Neural crest cell (in vitro differentiated cells): Measurements from ENCODE around the gene MTF2. TPM values are rescaled to one million over a fixed set of nuclear protein-coding genes. Genes with fewer than 3 reads are reported as not detected.

Experiments
- DNase-seq: peaks from one replicate; pipeline ENCODE4 v3.0.0; 2021; ENCODE audit warnings: low read depth, mixed read lengths, low spot score
- H3K27ac Mint-ChIP-seq: one replicate; pipeline ENCODE4 v1.8.0; 2021; ENCODE audit warnings: mild to moderate bottlenecking, mixed read lengths; ENCODE audit not compliant: unreplicated experiment
- H3K27me3 Mint-ChIP-seq: 2 replicates; pipeline ENCODE4 v1.8.0; 2021; ENCODE audit warnings: low read depth, mild to moderate bottlenecking, mixed read lengths
- H3K36me3 Mint-ChIP-seq: 2 replicates; pipeline ENCODE4 v1.8.0; 2021; ENCODE audit warnings: low read depth, mild to moderate bottlenecking, mixed read lengths
- H3K4me1 Mint-ChIP-seq: 2 replicates; pipeline ENCODE4 v1.8.0; 2021; ENCODE audit warnings: mixed read lengths
- H3K4me3 Mint-ChIP-seq: one replicate; pipeline ENCODE4 v1.8.0; 2021; ENCODE audit warnings: mild to moderate bottlenecking, mixed read lengths
- H3K9me3 Mint-ChIP-seq: 2 replicates; pipeline ENCODE4 v1.8.0; 2021; ENCODE audit warnings: mixed read lengths
- CTCF ChIP-seq: fragments of 200-600 bp; sonication (generic); conservative IDR thresholded peaks from 2 replicates; pipeline ENCODE4 v1.5.0; 2021; ENCODE audit warnings: antibody characterized with exemption, mild to moderate bottlenecking
- total RNA-seq: library from RNA; stranded (reverse); gene quantifications from 2 replicates; pipeline ENCODE4 v1.2.1, GENCODE V29; 2021

MTF2 gene
- total RNA-seq, 1 donor from 2014 or later, result 77.1 TPM

GRCh38 chr1:93140106-93140505 is 61.0 kb downstream of the MTF2 start:
- H3K27ac Mint-ChIP-seq, result peak overlapping the region; percentile 36
- H3K9me3 Mint-ChIP-seq, result no peaks in the 10 kb centered on the region
- no peak for TF ChIP-seq CTCF
- no peak for DNase-seq
- no peaks in the 10 kb centered on the region for H3K27me3 Mint-ChIP-seq
- peaks cover 11% of the 10 kb centered on the region for H3K36me3 Mint-ChIP-seq
- no peak overlapping the region for H3K4me3 Mint-ChIP-seq
- no peaks in the 10 kb centered on the region for H3K4me1 Mint-ChIP-seq

- H3K27ac Mint-ChIP-seq, result no peak overlapping the region
- no peaks in the 10 kb centered on the region for H3K9me3 Mint-ChIP-seq
- no peaks in the 10 kb centered on the region for H3K4me1 Mint-ChIP-seq
- no peak for TF ChIP-seq CTCF
- peaks cover 8% of the 10 kb centered on the region for H3K36me3 Mint-ChIP-seq
- H3K27me3 Mint-ChIP-seq, result no peaks in the 10 kb centered on the region
- DNase-seq, result no peak
- H3K4me3 Mint-ChIP-seq, result no peak overlapping the region
Observed at GRCh38 chr1:93142161-93142560, 63.1 kb downstream of the MTF2 start.

- Mint-ChIP-seq H3K4me1 (no peaks in the 10 kb centered on the region), H3K36me3 (peaks cover 11% of the 10 kb centered on the region), H3K27me3 (no peaks in the 10 kb centered on the region), H3K4me3 (no peak overlapping the region), H3K27ac (no peak overlapping the region), H3K9me3 (no peaks in the 10 kb centered on the region)
- DNase-seq, result no peak
- no peak for TF ChIP-seq CTCF
Observed at GRCh38 chr1:93143136-93143535, 64.1 kb downstream of the MTF2 start.

DNA sequence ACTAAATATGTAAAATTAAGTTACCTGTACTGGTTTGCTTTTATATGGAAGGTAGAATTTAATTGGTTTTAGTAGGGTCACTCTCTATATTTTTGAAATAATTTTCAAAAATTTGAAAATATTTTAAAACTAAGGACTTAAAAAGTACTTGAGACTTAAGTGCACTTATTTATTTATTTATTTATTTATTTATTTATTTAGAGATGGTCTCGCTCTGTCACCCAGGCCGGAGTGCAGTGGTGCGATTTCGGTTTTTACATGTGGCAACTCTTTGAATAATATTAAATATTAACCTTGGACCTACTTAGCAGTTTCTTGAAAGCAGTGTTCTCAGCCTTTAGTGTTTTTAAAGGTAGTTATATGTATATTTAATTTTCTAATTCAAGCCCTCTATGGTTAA is 64.7 kb downstream of the MTF2 start:
- no peak for DNase-seq
- peaks cover 10% of the 10 kb centered on the region for H3K36me3 Mint-ChIP-seq
- no peaks in the 10 kb centered on the region for H3K27me3 Mint-ChIP-seq
- H3K27ac Mint-ChIP-seq, result no peak overlapping the region
- no peaks in the 10 kb centered on the region for H3K9me3 Mint-ChIP-seq
- H3K4me3 Mint-ChIP-seq, result no peak overlapping the region
- TF ChIP-seq CTCF, result no peak
- H3K4me1 Mint-ChIP-seq, result no peaks in the 10 kb centered on the region

- no peaks in the 10 kb centered on the region for H3K4me1 Mint-ChIP-seq
- TF ChIP-seq CTCF, result no peak
- no peak overlapping the region for H3K4me3 Mint-ChIP-seq
- H3K9me3 Mint-ChIP-seq, result no peaks in the 10 kb centered on the region
- peaks cover 7% of the 10 kb centered on the region for H3K36me3 Mint-ChIP-seq
- H3K27ac Mint-ChIP-seq, result no peak overlapping the region
- DNase-seq, result no peak
- no peaks in the 10 kb centered on the region for H3K27me3 Mint-ChIP-seq
Observed at GRCh38 chr1:93148001-93148400, 68.9 kb downstream of the MTF2 start.

DNA sequence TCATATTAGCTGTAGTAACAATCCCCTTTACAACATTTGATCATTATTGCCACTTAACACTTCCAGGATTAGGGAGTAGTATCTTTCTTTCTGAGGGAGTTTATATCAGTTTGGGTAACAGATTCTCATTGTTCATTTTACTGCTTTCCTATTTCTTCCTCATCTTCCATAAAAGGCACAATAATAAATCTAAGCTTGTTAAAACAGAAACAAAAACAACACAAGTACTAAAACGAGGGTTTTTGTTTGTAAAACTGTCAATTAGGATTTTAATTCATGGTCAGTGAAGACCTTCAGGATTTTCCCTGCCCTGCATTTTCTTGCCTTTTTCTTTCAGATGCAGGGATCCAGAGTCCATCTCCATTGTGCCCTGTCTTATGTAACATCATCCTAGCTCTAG is 71.6 kb downstream of the MTF2 start:
- Mint-ChIP-seq H3K4me3 (no peak overlapping the region), H3K36me3 (peaks cover 7% of the 10 kb centered on the region), H3K27ac (no peak overlapping the region), H3K9me3 (no peaks in the 10 kb centered on the region), H3K4me1 (no peaks in the 10 kb centered on the region), H3K27me3 (no peaks in the 10 kb centered on the region)
- DNase-seq, result no peak
- no peak for TF ChIP-seq CTCF
